Tibial artery (tissue), 4 donors: ENCODE results near the gene TBXAS1.

ENCODE experiments used
- DNase-seq, 2 donors: peaks; one replicate each; pipeline ENCODE4 v3.0.0-alpha.2; 2019
- H3K27ac ChIP-seq, 2 donors: fragments of 200-600 bp; sonication (generic) in 1 of 2; 1 replicate in 1 of 2; 2 replicates in 1 of 2; pipeline ENCODE4 v1.5.1; 2018 to 2019; ENCODE audit warnings: mild to moderate bottlenecking in 1 of 2
- H3K27me3 ChIP-seq, 2 donors: fragments of 200-600 bp; sonication (generic) in 1 of 2; one replicate each; pipeline versions ENCODE4 v1.5.1 to v1.6.0; 2016 to 2019
- H3K36me3 ChIP-seq, 3 donors: fragments of 200-600 bp; sonication (generic) in 2 of 3; one replicate each; pipeline ENCODE4 v1.5.1; 2016 to 2019; ENCODE audit warnings: mild to moderate bottlenecking in 2 of 3
- H3K4me1 ChIP-seq, 4 donors: fragments of 200-600 bp; sonication (generic) in 2 of 4; 1 replicate in 3 of 4; 2 replicates in 1 of 4; pipeline ENCODE4 v1.5.1; 2016 to 2019
- H3K4me3 ChIP-seq, 2 donors: fragments of 200-600 bp; sonication (generic) in 1 of 2; 1 replicate in 1 of 2; 2 replicates in 1 of 2; pipeline ENCODE4 v1.5.1; 2018 to 2019; ENCODE audit warnings: mild to moderate bottlenecking in 2 of 2
- H3K9me3 ChIP-seq, 3 donors: fragments of 200-600 bp; sonication (generic) in 1 of 3; one replicate each; pipeline ENCODE4 v1.5.1; 2016 to 2019
- intact Hi-C: fragments of 100-400 bp; cut with DNase I; formaldehyde crosslinking; loops from one replicate; pipeline ENCODE4 v1.15.0; 2023; ENCODE audit warnings: low total_unique reads
- TF ChIP-seq, protein P1 (sequence below), 2 experiments: fragments of 200-600 bp in 1 of 2; fragments of 450-650 bp in 1 of 2; IDR thresholded peaks; one replicate each; pipeline ENCODE4 v1.5.1; 2017 to 2019; ENCODE audit warnings: antibody characterized with exemption in 2 of 2, mild to moderate bottlenecking in 1 of 2, moderate library complexity in 1 of 2

The TBXAS1 gene

DNA sequence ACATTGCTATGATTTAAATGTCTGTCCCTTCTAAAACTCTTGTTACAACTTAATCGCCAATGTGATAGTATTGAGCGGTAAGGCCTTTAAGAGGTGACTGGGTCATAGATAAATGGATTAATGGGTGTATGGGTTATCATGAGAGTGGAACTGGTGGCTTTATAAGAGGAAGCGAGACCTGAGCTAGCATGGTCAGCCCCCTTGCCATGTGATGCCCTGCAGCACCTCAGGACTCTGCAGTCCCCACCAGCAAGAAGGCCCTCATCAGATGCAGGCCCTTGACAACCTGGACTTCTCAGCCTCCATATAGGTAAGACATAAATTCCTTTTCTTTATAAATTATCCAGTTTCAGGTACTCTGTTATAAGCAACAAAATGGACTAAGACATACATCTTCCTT lies 218.1 kb downstream of the TBXAS1 start:
- intact Hi-C loops = no loop called here
- Histone ChIP-seq H3K36me3 (peaks cover 3 to 37% (median 20%) of the 10 kb centered on the region in 3 donors), H3K27ac (no peak overlapping the region), H3K4me3 (no peak overlapping the region), H3K4me1 (peaks cover 0 to 18% (median 2%) of the 10 kb centered on the region in 4 donors), H3K9me3 (no peaks in the 10 kb centered on the region), H3K27me3 (no peaks in the 10 kb centered on the region)
- TF ChIP-seq, protein P1, sequence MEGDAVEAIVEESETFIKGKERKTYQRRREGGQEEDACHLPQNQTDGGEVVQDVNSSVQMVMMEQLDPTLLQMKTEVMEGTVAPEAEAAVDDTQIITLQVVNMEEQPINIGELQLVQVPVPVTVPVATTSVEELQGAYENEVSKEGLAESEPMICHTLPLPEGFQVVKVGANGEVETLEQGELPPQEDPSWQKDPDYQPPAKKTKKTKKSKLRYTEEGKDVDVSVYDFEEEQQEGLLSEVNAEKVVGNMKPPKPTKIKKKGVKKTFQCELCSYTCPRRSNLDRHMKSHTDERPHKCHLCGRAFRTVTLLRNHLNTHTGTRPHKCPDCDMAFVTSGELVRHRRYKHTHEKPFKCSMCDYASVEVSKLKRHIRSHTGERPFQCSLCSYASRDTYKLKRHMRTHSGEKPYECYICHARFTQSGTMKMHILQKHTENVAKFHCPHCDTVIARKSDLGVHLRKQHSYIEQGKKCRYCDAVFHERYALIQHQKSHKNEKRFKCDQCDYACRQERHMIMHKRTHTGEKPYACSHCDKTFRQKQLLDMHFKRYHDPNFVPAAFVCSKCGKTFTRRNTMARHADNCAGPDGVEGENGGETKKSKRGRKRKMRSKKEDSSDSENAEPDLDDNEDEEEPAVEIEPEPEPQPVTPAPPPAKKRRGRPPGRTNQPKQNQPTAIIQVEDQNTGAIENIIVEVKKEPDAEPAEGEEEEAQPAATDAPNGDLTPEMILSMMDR (IDR thresholded peaks at IDR 0.05) = no peak
- DNase-seq = no peak

DNA sequence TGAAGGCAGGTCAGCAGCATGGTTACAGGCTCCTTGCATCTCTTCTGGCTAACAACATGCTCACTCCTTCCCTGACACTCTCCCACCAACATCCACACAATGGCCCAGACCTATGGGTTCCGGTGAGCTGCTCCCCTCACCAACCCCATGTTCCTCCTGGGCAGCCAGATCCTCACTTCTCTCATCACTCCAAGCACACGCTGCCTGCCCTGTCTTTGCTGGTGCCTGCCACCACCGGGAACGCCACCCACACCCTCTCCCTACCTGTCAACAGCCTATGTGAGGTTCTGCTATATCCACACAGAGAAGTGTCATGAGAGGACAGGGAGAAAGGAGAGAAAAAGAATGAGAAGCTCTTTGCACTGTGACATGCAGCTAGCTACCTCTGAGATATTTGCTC lies 219.1 kb downstream of the TBXAS1 start:
- Histone ChIP-seq H3K36me3 (peaks cover 3 to 32% (median 20%) of the 10 kb centered on the region in 3 donors), H3K27ac (no peak overlapping the region), H3K4me1 (peaks cover 0 to 18% (median 2%) of the 10 kb centered on the region in 4 donors), H3K4me3 (no peak overlapping the region), H3K27me3 (no peaks in the 10 kb centered on the region), H3K9me3 (no peaks in the 10 kb centered on the region)
- intact Hi-C loops = no loop called here
- TF ChIP-seq, protein P1 (IDR thresholded peaks at IDR 0.05) = no peak
- no peak for DNase-seq

DNA sequence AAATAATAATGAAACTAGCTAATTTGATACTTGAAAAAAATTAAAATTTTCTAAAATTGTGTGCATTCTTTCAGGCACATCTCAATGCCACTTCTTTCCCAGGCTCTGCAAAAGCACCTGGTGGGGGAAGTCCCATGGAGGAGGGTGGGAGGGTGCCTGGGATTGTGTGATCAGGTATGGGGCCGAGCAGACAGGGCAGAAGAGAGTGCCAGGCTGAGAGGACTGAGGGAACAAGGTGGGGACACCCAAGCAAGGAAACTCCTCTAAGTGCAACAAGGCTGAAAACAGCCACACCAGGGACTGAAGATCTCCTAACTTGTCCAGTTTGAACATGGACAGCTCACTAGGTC lies 219.9 kb downstream of the TBXAS1 start:
- H3K9me3 ChIP-seq = no peaks in the 10 kb centered on the region
- H3K27me3 ChIP-seq = no peaks in the 10 kb centered on the region
- intact Hi-C loops = no loop called here
- TF ChIP-seq, protein P1 (IDR thresholded peaks at IDR 0.05) = no peak
- no peak overlapping the region for H3K4me3 ChIP-seq
- peaks cover 10 to 32% (median 27%) of the 10 kb centered on the region in 3 donors for H3K36me3 ChIP-seq
- no peak overlapping the region for H3K27ac ChIP-seq
- H3K4me1 ChIP-seq = peaks cover 0 to 18% (median 2%) of the 10 kb centered on the region in 4 donors
- DNase-seq = no peak

DNA sequence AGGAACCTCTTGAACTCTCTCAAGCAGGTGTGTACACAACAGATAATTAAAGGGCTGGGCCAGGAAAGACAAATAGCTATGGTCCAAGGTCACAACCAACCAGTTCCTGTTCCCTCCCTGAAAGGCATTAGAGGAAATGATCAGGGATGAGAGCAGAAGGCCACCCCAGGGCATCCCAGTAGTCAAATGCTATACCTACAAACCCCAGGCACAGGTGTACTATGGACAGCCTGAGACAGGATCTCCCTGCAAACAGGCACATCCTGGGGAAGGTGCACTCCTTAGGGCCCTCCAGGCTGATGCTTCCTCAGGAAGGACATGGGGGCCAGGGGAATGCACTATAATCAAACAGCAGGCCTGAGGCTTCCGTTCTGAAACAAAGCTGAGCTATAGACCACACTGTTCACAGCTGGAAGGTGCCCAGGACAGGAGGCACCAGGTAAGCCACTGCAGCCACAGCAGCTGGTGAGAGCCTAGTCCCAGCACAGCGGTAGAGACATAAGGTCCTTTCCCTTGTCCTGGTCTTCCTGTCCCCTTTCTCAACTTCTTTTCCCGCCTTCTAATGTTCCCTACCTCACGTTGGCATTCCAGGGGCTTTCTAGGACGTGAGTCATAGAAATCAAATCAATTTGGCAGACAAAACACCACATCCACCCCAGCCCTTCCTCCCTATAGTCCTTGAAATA lies 220.4 kb downstream of the TBXAS1 start:
- H3K27ac ChIP-seq = no peak overlapping the region
- no peak for DNase-seq

DNA sequence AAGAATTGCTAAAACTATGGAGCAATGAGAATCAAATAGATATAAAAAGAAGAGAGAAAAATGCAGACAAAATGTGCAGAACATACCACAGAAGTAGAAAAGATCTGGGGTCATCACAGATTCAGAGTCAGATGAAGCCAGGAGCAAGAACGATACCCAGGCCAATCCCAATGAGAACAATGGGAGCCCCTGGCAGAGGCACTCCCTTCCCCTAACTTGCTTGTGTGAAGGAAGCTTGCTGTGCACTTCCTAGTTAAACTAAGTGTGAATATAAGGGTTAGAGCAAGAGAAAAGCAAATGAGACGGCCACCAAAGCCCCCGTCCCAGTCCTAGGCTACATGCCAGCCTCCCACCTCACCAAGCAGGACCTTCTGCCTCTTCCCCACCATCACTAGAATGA lies 221.0 kb downstream of the TBXAS1 start:
- Histone ChIP-seq H3K27me3 (no peaks in the 10 kb centered on the region), H3K9me3 (no peaks in the 10 kb centered on the region), H3K27ac (no peak overlapping the region), H3K4me1 (peaks cover 0 to 18% (median 2%) of the 10 kb centered on the region in 4 donors), H3K36me3 (peaks cover 13 to 32% (median 21%) of the 10 kb centered on the region in 3 donors), H3K4me3 (no peak overlapping the region)
- DNase-seq = no peak
- intact Hi-C loops = no loop called here
- TF ChIP-seq, protein P1 (IDR thresholded peaks at IDR 0.05) = no peak

More for the DNA sequence above, 220.4 kb downstream of the TBXAS1 start:
- intact Hi-C loops = no loop called here
- Histone ChIP-seq H3K9me3 (no peaks in the 10 kb centered on the region), H3K4me1 (peaks cover 0 to 18% (median 2%) of the 10 kb centered on the region in 4 donors), H3K4me3 (no peak overlapping the region), H3K27me3 (no peaks in the 10 kb centered on the region), H3K36me3 (peaks cover 13 to 32% (median 25%) of the 10 kb centered on the region in 3 donors)
- TF ChIP-seq, protein P1 (IDR thresholded peaks at IDR 0.05) = no peak
